Stimulated activated naive B cell treated with anti-CD40 and anti-IgM and Interleukin-4, amounts not matched to agents 10 μg/mL and 1 μg/mL and 100 μg/mL, for 72 hours (primary cell): ENCODE measurements around the gene INKA1.
"Not testable (repeated sequence)": the region's sequence is repeated elsewhere in the genome, so short reads cannot be mapped to it uniquely, and the experiment has no call there.

ENCODE experiments used
- ATAC-seq, 2 donors: fragments of 150-1000 bp; cut with Tn5 transposase; replicated peaks; 2 replicates each; pipeline ENCODE4 v1.10.0; 2021; ENCODE audit warnings: moderate library complexity in 1 of 2
- DNase-seq: peaks from one replicate; pipeline ENCODE4 v3.0.0; 2021
- H3K27ac Mint-ChIP-seq: one replicate; pipeline ENCODE4 v1.8.0; 2022; ENCODE audit warnings: mild to moderate bottlenecking, mixed read lengths
- H3K27me3 Mint-ChIP-seq, 2 donors: one replicate each; pipeline ENCODE4 v1.8.0; 2022; ENCODE audit warnings: mixed read lengths in 2 of 2
- H3K36me3 Mint-ChIP-seq, 2 donors: one replicate each; pipeline ENCODE4 v1.8.0; 2022; ENCODE audit warnings: mixed read lengths in 2 of 2, mild to moderate bottlenecking in 1 of 2
- H3K4me1 Mint-ChIP-seq, 2 donors: one replicate each; pipeline ENCODE4 v1.8.0; 2022; ENCODE audit warnings: mixed read lengths in 2 of 2, mild to moderate bottlenecking in 1 of 2
- H3K4me3 Mint-ChIP-seq, 2 donors: one replicate each; pipeline ENCODE4 v1.8.0; 2022; ENCODE audit warnings: mild to moderate bottlenecking in 2 of 2, mixed read lengths in 2 of 2, moderate library complexity in 1 of 2
- H3K9me3 Mint-ChIP-seq, 2 donors: one replicate each; pipeline ENCODE4 v1.8.0; 2022; ENCODE audit warnings: mixed read lengths in 2 of 2, mild to moderate bottlenecking in 1 of 2

INKA1 gene

GRCh38 chr3:49780080-49780974, 22.7 kb upstream of the INKA1 start:
- peaks cover 14 to 25% of the 10 kb centered on the region in 2 donors for H3K36me3 Mint-ChIP-seq
- DNase-seq: no peak
- no peak for ATAC-seq
- H3K27ac Mint-ChIP-seq: peak overlapping the region; percentile 65
- peaks cover 14 to 39% of the 10 kb centered on the region in 2 donors for H3K4me1 Mint-ChIP-seq
- no peaks in the 10 kb centered on the region for H3K9me3 Mint-ChIP-seq
- no peaks in the 10 kb centered on the region for H3K27me3 Mint-ChIP-seq
- H3K4me3 Mint-ChIP-seq: no peak overlapping the region

GRCh38 chr3:49780975-49781365, 22.1 kb upstream of the INKA1 start:
- not testable (repeated sequence) for H3K9me3 Mint-ChIP-seq, DNase-seq, ATAC-seq, H3K4me3 Mint-ChIP-seq, H3K27ac Mint-ChIP-seq, H3K27me3 Mint-ChIP-seq
- Mint-ChIP-seq H3K36me3 (peaks cover 15 to 27% of the 10 kb centered on the region in 2 donors), H3K4me1 (peaks cover 17 to 42% of the 10 kb centered on the region in 2 donors)

GRCh38 chr3:49781415-49782199, 21.5 kb upstream of the INKA1 start:
- H3K27ac Mint-ChIP-seq: no peak overlapping the region
- H3K27me3 Mint-ChIP-seq: no peaks in the 10 kb centered on the region
- peaks cover 15 to 27% of the 10 kb centered on the region in 2 donors for H3K36me3 Mint-ChIP-seq

GRCh38 chr3:49782277-49782676, 20.8 kb upstream of the INKA1 start:
- not testable (repeated sequence) for H3K4me3 Mint-ChIP-seq, H3K27me3 Mint-ChIP-seq, H3K27ac Mint-ChIP-seq, ATAC-seq, H3K9me3 Mint-ChIP-seq, DNase-seq
- peaks cover 11 to 24% of the 10 kb centered on the region in 2 donors for H3K36me3 Mint-ChIP-seq
- H3K4me1 Mint-ChIP-seq: peaks cover 20 to 51% of the 10 kb centered on the region in 2 donors

More at GRCh38 chr3:49781415-49782199, 21.5 kb upstream of the INKA1 start:
- Mint-ChIP-seq H3K4me1 (peaks cover 17 to 44% of the 10 kb centered on the region in 2 donors), H3K9me3 (no peaks in the 10 kb centered on the region), H3K4me3 (no peak overlapping the region)
- DNase-seq: no peak
- no peak for ATAC-seq

- Mint-ChIP-seq H3K36me3 (peaks cover 5 to 8% of the 10 kb centered on the region in 2 donors), H3K27ac (peak overlapping the region; percentile 99), H3K4me3 (peak overlapping the region; percentile 91 to 93), H3K4me1 (peaks cover 10 to 34% of the 10 kb centered on the region in 2 donors), H3K9me3 (no peaks in the 10 kb centered on the region), H3K27me3 (peaks cover 0 to 3% of the 10 kb centered on the region in 2 donors)
- DNase-seq: no peak
- ATAC-seq: peak; percentile 58 to 59
Measured at GRCh38 chr3:49785565-49786356, 17.3 kb upstream of the INKA1 start.

- H3K4me1 Mint-ChIP-seq: peaks cover 7 to 26% of the 10 kb centered on the region in 2 donors
- H3K27me3 Mint-ChIP-seq: peaks cover 0 to 3% of the 10 kb centered on the region in 2 donors
- H3K27ac Mint-ChIP-seq: peak within 1 kb of the TSS; percentile 99
- peak within 1 kb of the TSS; percentile 91 to 93 for H3K4me3 Mint-ChIP-seq
- H3K9me3 Mint-ChIP-seq: no peaks in the 10 kb centered on the region
- peaks cover 2 to 4% of the 10 kb centered on the region in 2 donors for H3K36me3 Mint-ChIP-seq
- peak; percentile 99 for ATAC-seq
- DNase-seq: peak; percentile 100
Measured at GRCh38 chr3:49786357-49787181, 16.5 kb upstream of the INKA1 start, which contains the start of gene IP6K1. TSS of gene IP6K1 (minus strand) at chr3:49786542. CDS start at chr3:49748040, 38,502 bp downstream.

GRCh38 chr3:49787182-49787464, 15.9 kb upstream of the INKA1 start:
- H3K27ac Mint-ChIP-seq: peak overlapping the region; percentile 99
- H3K27me3 Mint-ChIP-seq: peaks cover 0 to 3% of the 10 kb centered on the region in 2 donors
- H3K4me3 Mint-ChIP-seq: peak overlapping the region; percentile 91 to 93
- H3K4me1 Mint-ChIP-seq: peaks cover 7 to 26% of the 10 kb centered on the region in 2 donors
- ATAC-seq (no peak), DNase-seq (no peak)
- peaks cover 2 to 4% of the 10 kb centered on the region in 2 donors for H3K36me3 Mint-ChIP-seq
- no peaks in the 10 kb centered on the region for H3K9me3 Mint-ChIP-seq

- H3K4me3 Mint-ChIP-seq: peak overlapping the region in 1 of 2 donors; percentile 91
- peaks cover 2 to 4% of the 10 kb centered on the region in 2 donors for H3K36me3 Mint-ChIP-seq
- H3K4me1 Mint-ChIP-seq: peaks cover 7 to 26% of the 10 kb centered on the region in 2 donors
- DNase-seq: no peak
- ATAC-seq: no peak
- H3K27ac Mint-ChIP-seq: no peak overlapping the region
- peaks cover 0 to 3% of the 10 kb centered on the region in 2 donors for H3K27me3 Mint-ChIP-seq
- H3K9me3 Mint-ChIP-seq: no peaks in the 10 kb centered on the region
Measured at GRCh38 chr3:49787536-49787935, 15.5 kb upstream of the INKA1 start.

GRCh38 chr3:49788056-49788455, 15.0 kb upstream of the INKA1 start:
- Mint-ChIP-seq H3K4me1 (peaks cover 7 to 26% of the 10 kb centered on the region in 2 donors), H3K4me3 (no peak overlapping the region), H3K9me3 (no peaks in the 10 kb centered on the region), H3K27me3 (peaks cover 0 to 3% of the 10 kb centered on the region in 2 donors), H3K36me3 (peaks cover 2 to 4% of the 10 kb centered on the region in 2 donors), H3K27ac (no peak overlapping the region)
- DNase-seq (no peak), ATAC-seq (no peak)

GRCh38 chr3:49790626-49791411, 12.2 kb upstream of the INKA1 start:
- Mint-ChIP-seq H3K4me1 (peaks cover 4 to 14% of the 10 kb centered on the region in 2 donors), H3K27me3 (peaks cover 0 to 3% of the 10 kb centered on the region in 2 donors), H3K9me3 (no peaks in the 10 kb centered on the region), H3K4me3 (no peak overlapping the region), H3K36me3 (no peaks in the 10 kb centered on the region), H3K27ac (no peak overlapping the region)
- DNase-seq (no peak), ATAC-seq (no peak)

- no peak overlapping the region for H3K4me3 Mint-ChIP-seq
- H3K4me1 Mint-ChIP-seq: peaks cover 4 to 12% of the 10 kb centered on the region in 2 donors
- H3K27me3 Mint-ChIP-seq: peaks cover 0 to 3% of the 10 kb centered on the region in 2 donors
- H3K27ac Mint-ChIP-seq: no peak overlapping the region
- no peak for ATAC-seq
- no peaks in the 10 kb centered on the region for H3K9me3 Mint-ChIP-seq
- H3K36me3 Mint-ChIP-seq: no peaks in the 10 kb centered on the region
- DNase-seq: no peak
Measured at GRCh38 chr3:49791571-49791970, 11.5 kb upstream of the INKA1 start.

- no peaks in the 10 kb centered on the region for H3K36me3 Mint-ChIP-seq
- no peak overlapping the region for H3K27ac Mint-ChIP-seq
- no peaks in the 10 kb centered on the region for H3K9me3 Mint-ChIP-seq
- no peak overlapping the region for H3K4me3 Mint-ChIP-seq
- DNase-seq: no peak
- peaks cover 0 to 4% of the 10 kb centered on the region in 2 donors for H3K4me1 Mint-ChIP-seq
- no peak for ATAC-seq
- peaks cover 0 to 3% of the 10 kb centered on the region in 2 donors for H3K27me3 Mint-ChIP-seq
Measured at GRCh38 chr3:49792371-49793150, 10.5 kb upstream of the INKA1 start.
